ENCODE measurements around the gene MXRA8.

MXRA8 gene

DNA sequence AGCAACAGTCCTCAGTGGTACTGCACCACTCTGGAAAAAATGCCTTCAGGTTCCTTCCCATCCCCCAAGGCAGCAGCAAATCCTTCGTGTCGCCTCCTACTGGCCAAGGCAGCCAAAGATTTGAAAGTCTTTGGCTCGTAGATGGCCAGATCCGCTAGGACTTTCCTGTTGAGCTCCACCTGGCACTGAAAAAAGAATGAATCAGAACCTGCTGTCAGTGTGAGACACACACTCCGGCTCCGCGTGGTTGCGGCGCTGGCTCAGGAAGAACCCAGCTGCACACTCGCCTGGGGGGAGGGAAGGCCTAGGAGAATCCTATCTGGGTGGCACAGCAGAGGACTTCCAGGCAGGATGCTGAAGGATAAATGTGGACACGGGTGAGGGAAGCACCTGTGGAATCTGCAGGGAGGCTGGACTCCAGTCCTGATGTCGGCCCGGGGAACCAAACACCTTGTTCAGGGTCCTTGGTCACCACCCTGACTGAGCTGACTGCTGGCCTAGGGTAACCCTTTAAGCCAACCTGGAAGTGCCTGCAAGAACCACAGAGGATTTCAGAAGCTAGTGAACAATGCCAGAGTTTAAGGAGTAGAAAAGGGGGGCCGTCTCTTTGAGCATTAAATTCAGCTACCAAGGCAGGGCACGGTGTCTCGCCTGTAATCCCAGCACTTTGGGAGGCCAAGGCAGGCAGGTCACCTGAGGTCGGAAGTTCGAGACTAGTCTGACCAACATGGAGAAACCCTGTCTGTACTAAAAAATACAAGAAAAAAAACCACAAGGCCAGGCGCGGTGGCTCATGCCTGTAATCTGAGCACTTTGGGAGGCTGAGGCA lies 43.9 kb upstream of the MXRA8 start:
- ChIA-PET POLR2A (no interaction called here), CTCF (interaction anchor here (1.1 to 1.4 kb wide), 4 partner anchors 11 to 40 kb away, joined by 3 to 5 read pairs (median 4); no protein-coding TSS in a partner anchor)
- TF ChIP-seq, protein P1, sequence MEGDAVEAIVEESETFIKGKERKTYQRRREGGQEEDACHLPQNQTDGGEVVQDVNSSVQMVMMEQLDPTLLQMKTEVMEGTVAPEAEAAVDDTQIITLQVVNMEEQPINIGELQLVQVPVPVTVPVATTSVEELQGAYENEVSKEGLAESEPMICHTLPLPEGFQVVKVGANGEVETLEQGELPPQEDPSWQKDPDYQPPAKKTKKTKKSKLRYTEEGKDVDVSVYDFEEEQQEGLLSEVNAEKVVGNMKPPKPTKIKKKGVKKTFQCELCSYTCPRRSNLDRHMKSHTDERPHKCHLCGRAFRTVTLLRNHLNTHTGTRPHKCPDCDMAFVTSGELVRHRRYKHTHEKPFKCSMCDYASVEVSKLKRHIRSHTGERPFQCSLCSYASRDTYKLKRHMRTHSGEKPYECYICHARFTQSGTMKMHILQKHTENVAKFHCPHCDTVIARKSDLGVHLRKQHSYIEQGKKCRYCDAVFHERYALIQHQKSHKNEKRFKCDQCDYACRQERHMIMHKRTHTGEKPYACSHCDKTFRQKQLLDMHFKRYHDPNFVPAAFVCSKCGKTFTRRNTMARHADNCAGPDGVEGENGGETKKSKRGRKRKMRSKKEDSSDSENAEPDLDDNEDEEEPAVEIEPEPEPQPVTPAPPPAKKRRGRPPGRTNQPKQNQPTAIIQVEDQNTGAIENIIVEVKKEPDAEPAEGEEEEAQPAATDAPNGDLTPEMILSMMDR (IDR thresholded peaks at IDR 0.05; ENCODE audit: control extremely low read depth, extremely low read depth, low read depth, missing control alignments) = peak; percentile 53
- no peak for DNase-seq (ENCODE audit: extremely low spot score)

DNA sequence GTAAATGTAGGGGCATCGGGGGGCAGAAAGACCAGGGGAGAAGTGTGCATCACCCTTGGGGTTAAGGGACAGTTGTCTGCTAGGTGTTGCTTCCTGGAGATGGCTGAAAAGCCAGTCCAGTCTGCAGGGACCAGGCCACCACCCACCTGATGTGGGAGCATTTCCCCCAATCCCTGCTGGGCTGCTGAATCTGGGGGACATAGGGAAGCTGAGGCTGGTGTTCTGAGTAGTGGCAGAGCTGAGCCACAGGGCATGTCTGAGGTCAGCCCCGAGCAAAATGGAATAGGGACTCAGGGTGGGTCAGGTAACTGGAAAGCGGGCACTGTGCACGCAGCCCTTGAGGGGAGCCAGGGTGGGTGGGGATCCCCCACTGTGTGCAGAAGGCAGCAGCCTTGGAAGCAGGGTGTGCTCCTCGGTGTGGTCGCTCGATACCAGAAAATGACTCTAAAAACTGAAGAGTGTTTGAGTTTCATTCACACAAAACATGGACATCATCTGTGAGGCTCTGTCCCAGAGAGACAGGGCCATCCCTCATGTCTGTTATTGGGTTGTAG lies 43.2 kb upstream of the MXRA8 start:
- ChIA-PET CTCF (interaction anchor here (1.1 to 1.2 kb wide), 2 partner anchors 10 to 40 kb away, joined by 3 to 4 read pairs; no protein-coding TSS in a partner anchor), POLR2A (no interaction called here)
- no peak for DNase-seq (ENCODE audit: extremely low spot score)
- TF ChIP-seq, protein P1 (IDR thresholded peaks at IDR 0.05; ENCODE audit: control extremely low read depth, extremely low read depth, low read depth, missing control alignments) = no peak

DNA sequence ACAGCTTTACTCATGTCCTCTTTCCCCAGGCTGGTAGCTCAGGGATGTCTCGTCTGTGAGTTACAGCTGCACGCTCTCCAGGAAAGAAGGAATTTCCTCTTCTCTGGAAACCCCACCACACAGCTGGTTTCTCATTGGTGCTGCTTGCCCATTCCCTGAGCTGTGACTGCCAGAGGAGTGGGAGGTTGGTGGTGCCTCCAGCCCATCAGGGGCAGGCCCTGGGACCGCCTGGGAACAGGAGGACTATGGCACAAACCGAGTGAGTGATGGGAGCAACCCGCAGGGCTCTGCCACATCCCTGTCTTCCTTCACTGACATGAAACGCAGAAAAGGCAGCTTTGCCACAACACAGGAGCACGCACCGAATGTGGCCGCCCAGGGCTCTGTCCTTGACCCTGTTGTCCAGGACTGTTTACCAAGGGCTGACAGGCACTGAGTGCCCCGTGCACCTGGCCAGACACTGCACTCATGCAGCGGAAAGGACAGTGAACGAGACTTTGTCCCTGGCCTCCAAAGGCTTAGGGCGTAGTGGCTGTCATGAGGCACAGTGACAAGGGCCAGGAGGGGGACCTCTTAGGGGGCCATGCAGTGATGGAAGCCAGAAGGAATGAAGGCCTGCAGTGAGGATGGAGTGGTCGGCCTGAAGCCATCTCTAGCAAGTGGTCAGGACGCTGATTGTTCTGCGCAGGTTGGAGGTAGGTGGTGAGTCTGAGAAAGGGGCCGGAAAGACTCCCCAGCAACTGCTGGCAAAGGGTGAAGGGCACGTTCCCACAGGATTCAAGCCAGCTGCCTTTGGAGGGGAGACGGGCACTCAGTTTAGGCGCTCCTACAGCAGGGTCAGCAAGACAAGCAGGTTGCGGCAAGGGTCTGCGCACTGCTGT lies 42.5 kb upstream of the MXRA8 start:
- TF ChIP-seq, protein P1 (IDR thresholded peaks at IDR 0.05; ENCODE audit: control extremely low read depth, extremely low read depth, low read depth, missing control alignments) = no peak
- DNase-seq (ENCODE audit: extremely low spot score) = no peak
- ChIA-PET CTCF (interaction anchor here (0.9 to 2.9 kb wide), 9 partner anchors 9 to 104 kb away, joined by 3 to 20 read pairs (median 6); partner anchors contain the start of gene AURKAIP1), POLR2A (interaction anchor here (1.3 kb wide), 1 partner anchor 25 kb away, joined by 4 read pairs; no protein-coding TSS in a partner anchor)

DNA sequence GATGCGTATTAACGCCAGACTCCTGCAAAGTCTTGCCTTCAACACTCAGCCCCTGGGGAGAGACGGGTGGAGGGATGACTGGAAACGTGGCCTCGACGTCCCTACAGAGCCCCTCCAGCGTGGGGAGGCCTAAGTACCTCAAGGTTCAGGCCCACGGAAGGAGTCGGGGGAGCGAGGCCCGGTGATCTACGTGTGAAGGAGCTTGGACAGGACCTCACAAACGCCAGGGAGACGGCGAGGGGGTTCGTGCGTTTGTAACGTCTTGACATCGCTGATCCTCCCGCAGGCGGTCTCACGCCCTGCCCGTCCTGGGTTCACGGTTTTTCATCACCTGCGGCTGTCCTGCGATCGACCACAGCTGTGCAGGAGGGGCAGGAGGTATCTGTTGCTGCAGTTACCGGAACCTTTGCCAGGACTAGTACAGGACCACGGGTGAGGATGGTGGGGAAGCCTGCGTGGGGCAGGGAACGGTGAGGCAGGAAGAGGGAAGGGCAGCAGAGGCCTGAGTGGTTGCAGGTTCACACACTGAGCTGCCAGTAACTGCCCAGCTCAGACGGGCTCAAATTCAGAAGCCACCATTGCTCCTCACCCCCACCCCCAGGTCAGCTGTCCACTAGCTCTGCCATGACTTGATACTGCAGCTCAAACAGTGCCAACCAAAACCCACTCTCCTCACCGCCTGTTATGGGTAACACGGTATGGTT lies 41.7 kb upstream of the MXRA8 start:
- TF ChIP-seq, protein P1 (IDR thresholded peaks at IDR 0.05; ENCODE audit: control extremely low read depth, extremely low read depth, low read depth, missing control alignments) = no peak
- POLR2A ChIA-PET = interaction anchor here (1.3 kb wide), 1 partner anchor 24 kb away, joined by 4 read pairs; no protein-coding TSS in a partner anchor
- CTCF ChIA-PET = interaction anchor here (0.9 to 2.9 kb wide), 9 partner anchors 9 to 105 kb away, joined by 3 to 20 read pairs (median 6); partner anchors contain the start of gene AURKAIP1
- DNase-seq (ENCODE audit: extremely low spot score) = no peak

DNA sequence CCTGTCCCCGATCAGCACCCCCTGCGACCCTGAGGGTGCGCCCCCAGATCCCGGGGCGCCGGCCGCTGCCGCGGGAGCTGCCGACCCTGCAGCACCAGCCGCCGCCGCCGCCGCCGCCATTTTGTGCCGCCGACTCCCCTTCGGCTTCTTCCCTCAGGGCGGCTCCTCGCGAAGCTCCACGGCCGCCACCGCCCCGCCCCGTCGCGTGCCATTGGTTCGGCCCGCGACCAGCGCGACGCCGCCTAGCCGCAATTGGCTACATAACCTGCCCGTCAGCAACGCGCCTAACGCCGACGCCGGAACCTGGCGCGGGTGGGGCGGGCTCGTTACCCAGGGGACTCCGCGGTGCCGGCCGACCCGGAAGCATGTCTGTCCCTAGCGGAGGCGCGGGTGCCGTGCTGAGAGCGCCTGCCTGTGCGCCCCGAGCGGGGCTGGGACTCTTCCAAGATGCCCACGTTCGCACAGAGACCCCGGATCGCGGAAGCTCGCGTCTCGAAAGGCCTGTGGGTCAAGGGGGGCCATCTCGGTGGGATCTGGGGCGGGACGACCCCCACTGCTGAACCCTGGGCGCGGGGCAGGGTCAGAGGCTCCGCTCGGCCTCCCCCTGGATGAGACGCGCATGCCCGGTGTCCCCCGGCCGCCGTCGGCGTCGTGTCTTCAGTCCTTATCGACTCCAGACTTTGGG lies 41.0 kb upstream of the MXRA8 start, which contains the start of gene CCNL2:
Gene CCNL2 (minus strand): TSS at position 149 of the 685 bp plus-strand sequence. CDS start 29 bp downstream, at position 120.
- TF ChIP-seq, protein P1 (IDR thresholded peaks at IDR 0.05; ENCODE audit: control extremely low read depth, extremely low read depth, low read depth, missing control alignments) = no peak
- POLR2A ChIA-PET = interaction anchor here (1.0 to 1.4 kb wide), 3 partner anchors 10 to 27 kb away, joined by 4 to 8 read pairs (median 5); partner anchors contain the start of gene AURKAIP1
- CTCF ChIA-PET = interaction anchor here (0.8 to 2.9 kb wide), 12 partner anchors 10 to 106 kb away, joined by 3 to 20 read pairs (median 6); partner anchors contain the start of gene AURKAIP1
- peak; percentile 99 for DNase-seq (ENCODE audit: extremely low spot score)

Measured in GM10248 (cell line).